HepG2 (cell line): ENCODE measurements around the gene CTNNA3. TPM values are rescaled to one million over a fixed set of nuclear protein-coding genes. Genes with fewer than 3 reads are reported as not detected.
A peak's percentile ranks its signal among the peaks of the same experiment; 100 is the strongest.

ENCODE experiments used
- BORCS8-MEF2B ChIP-seq: sonication (generic); formaldehyde crosslinking; IDR thresholded peaks from 2 replicates; pipeline ENCODE4 v1.8.0; 2022; ENCODE audit warnings: mild to moderate bottlenecking, missing genetic modification reagents
- CBX5 ChIP-seq: sonication (generic); formaldehyde crosslinking; IDR thresholded peaks from 2 replicates; pipeline ENCODE4 v1.4.0; 2020; ENCODE audit warnings: missing genetic modification reagents, borderline replicate concordance
- DPF2 ChIP-seq: sonication (generic); formaldehyde crosslinking; IDR thresholded peaks from 2 replicates; pipeline ENCODE4 v1.4.0; 2020; ENCODE audit warnings: mild to moderate bottlenecking, low read depth, missing genetic modification reagents, borderline replicate concordance
- FOXJ3 ChIP-seq: sonication (generic); formaldehyde crosslinking; IDR thresholded peaks from 2 replicates; pipeline ENCODE4 v1.4.0; 2020; ENCODE audit warnings: missing genetic modification reagents, mild to moderate bottlenecking, borderline replicate concordance
- POLR2G ChIP-seq: fragments of 200-400 bp; formaldehyde crosslinking; IDR thresholded peaks from 2 replicates; pipeline ENCODE4 v1.6.1; 2018; ENCODE audit warnings: mild to moderate bottlenecking, low read depth, low read length, moderate library complexity
- SOX6 ChIP-seq, 2 experiments: fragments of 450-650 bp in 1 of 2; sonication (generic) in 1 of 2; formaldehyde crosslinking in 1 of 2; IDR thresholded peaks; 2 replicates each; pipeline versions ENCODE4 v1.4.0 to v1.6.1; 2017 to 2020; ENCODE audit warnings: antibody characterized with exemption in 1 of 2, mild to moderate bottlenecking in 1 of 2, missing genetic modification reagents in 1 of 2
- SRY ChIP-seq: sonication (generic); formaldehyde crosslinking; IDR thresholded peaks from 2 replicates; pipeline ENCODE4 v1.8.0; 2022; ENCODE audit warnings: mild to moderate bottlenecking, missing genetic modification reagents
- ZNF253 ChIP-seq: sonication (generic); formaldehyde crosslinking; IDR thresholded peaks from 2 replicates; pipeline ENCODE4 v1.8.0; 2022; ENCODE audit warnings: mild to moderate bottlenecking, missing genetic modification reagents, borderline replicate concordance
- polyA plus RNA-seq, 8 experiments: library from polyadenylated mRNA; depleted of rRNA in 3 of 8; stranded (reverse) in 7 of 8; unstranded in 1 of 8; fragments of >200 nt; fragmentation: Illumina TruSeq in 4 of 8; extraction: Trizol in 4 of 8; gene quantifications; 2 replicates each; pipeline versions ENCODE4 v1.2.1 to v1.2.3, GENCODE V29; 2011 to 2016; ENCODE audit warnings: low read depth in 4 of 8, missing spikeins in 1 of 8, mixed read lengths in 1 of 8; ENCODE audit not compliant: insufficient read depth in 1 of 8
- total RNA-seq, 5 experiments: library from RNA; depleted of rRNA; stranded (reverse); fragments of >200 nt; fragmentation: Illumina TruSeq; extraction: Trizol; gene quantifications; 2 replicates each; pipeline ENCODE4 v1.2.3, GENCODE V29; 2016; ENCODE audit warnings: low read depth in 1 of 5
- TF ChIP-seq, protein P1 (sequence below): sonication (generic); formaldehyde crosslinking; IDR thresholded peaks from 2 replicates; pipeline ENCODE4 v1.4.0; 2020; ENCODE audit warnings: missing genetic modification reagents
- TF ChIP-seq, protein P2 (sequence below): sonication (generic); formaldehyde crosslinking; IDR thresholded peaks from 2 replicates; pipeline ENCODE4 v1.8.0; 2022; ENCODE audit warnings: missing genetic modification reagents, low read depth, mild to moderate bottlenecking, borderline replicate concordance
- TF ChIP-seq, protein P3 (sequence below): sonication (generic); formaldehyde crosslinking; IDR thresholded peaks from 2 replicates; pipeline ENCODE4 v1.5.1; 2020; ENCODE audit warnings: missing genetic modification reagents, mild to moderate bottlenecking, borderline replicate concordance
- TF ChIP-seq, protein P4 (sequence below): IDR thresholded peaks from 2 replicates; pipeline ENCODE4 v1.6.1; 2016; ENCODE audit warnings: control low read depth
- TF ChIP-seq, protein P5 (sequence below): sonication (generic); formaldehyde crosslinking; IDR thresholded peaks from 2 replicates; pipeline ENCODE4 v1.4.0; 2020; ENCODE audit warnings: mild to moderate bottlenecking, missing genetic modification reagents, borderline replicate concordance

The CTNNA3 gene
- total and polyA plus RNA-seq, 2 of the 13 experiments (the other 11 are each of a cell fraction or from before 2014, with no cell fraction given): not detected

DNA sequence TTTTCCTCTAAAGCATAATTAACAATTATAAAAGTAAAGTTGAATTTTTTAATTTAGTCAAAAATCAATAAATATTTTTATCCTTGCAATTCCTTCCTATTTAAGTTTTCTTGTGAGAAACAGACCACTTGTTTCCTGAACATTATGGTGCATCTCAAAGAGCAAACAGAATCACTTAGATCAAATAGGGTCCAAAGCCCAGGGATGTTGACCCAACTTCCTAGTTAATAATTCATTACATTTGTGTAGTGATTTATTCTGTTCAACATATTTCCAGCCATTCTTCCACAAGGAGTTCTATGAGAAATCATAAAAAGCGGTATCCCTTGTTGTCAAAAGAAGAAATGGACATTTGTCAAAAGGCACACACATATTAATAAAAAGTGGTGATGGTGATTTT lies 454.5 kb downstream of the CTNNA3 start (continued):
- TF ChIP-seq, protein P1, sequence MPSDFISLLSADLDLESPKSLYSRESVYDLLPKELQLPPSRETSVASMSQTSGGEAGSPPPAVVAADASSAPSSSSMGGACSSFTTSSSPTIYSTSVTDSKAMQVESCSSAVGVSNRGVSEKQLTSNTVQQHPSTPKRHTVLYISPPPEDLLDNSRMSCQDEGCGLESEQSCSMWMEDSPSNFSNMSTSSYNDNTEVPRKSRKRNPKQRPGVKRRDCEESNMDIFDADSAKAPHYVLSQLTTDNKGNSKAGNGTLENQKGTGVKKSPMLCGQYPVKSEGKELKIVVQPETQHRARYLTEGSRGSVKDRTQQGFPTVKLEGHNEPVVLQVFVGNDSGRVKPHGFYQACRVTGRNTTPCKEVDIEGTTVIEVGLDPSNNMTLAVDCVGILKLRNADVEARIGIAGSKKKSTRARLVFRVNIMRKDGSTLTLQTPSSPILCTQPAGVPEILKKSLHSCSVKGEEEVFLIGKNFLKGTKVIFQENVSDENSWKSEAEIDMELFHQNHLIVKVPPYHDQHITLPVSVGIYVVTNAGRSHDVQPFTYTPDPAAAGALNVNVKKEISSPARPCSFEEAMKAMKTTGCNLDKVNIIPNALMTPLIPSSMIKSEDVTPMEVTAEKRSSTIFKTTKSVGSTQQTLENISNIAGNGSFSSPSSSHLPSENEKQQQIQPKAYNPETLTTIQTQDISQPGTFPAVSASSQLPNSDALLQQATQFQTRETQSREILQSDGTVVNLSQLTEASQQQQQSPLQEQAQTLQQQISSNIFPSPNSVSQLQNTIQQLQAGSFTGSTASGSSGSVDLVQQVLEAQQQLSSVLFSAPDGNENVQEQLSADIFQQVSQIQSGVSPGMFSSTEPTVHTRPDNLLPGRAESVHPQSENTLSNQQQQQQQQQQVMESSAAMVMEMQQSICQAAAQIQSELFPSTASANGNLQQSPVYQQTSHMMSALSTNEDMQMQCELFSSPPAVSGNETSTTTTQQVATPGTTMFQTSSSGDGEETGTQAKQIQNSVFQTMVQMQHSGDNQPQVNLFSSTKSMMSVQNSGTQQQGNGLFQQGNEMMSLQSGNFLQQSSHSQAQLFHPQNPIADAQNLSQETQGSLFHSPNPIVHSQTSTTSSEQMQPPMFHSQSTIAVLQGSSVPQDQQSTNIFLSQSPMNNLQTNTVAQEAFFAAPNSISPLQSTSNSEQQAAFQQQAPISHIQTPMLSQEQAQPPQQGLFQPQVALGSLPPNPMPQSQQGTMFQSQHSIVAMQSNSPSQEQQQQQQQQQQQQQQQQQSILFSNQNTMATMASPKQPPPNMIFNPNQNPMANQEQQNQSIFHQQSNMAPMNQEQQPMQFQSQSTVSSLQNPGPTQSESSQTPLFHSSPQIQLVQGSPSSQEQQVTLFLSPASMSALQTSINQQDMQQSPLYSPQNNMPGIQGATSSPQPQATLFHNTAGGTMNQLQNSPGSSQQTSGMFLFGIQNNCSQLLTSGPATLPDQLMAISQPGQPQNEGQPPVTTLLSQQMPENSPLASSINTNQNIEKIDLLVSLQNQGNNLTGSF (CRISPR knock-in tag): no peak
- TF ChIP-seq, protein P2, sequence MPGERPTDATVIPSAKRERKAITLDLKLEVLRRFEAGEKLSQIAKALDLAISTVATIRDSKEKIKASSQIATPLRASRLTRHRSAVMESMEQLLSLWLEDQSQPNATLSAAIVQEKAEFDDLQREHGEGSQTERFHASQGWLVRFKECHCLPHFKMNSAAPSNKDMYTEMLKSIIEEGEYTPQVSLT (CRISPR knock-in tag): no peak
- no peak for TF ChIP-seq SOX6 (IDR thresholded peaks at IDR 0.05)
- no peak; the same call in 1 of the 2 replicates for TF ChIP-seq SOX6 (CRISPR knock-in tag; IDR thresholded peaks at IDR 0.05)
- TF ChIP-seq ZNF253 (CRISPR knock-in tag): no peak
- TF ChIP-seq, protein P3, sequence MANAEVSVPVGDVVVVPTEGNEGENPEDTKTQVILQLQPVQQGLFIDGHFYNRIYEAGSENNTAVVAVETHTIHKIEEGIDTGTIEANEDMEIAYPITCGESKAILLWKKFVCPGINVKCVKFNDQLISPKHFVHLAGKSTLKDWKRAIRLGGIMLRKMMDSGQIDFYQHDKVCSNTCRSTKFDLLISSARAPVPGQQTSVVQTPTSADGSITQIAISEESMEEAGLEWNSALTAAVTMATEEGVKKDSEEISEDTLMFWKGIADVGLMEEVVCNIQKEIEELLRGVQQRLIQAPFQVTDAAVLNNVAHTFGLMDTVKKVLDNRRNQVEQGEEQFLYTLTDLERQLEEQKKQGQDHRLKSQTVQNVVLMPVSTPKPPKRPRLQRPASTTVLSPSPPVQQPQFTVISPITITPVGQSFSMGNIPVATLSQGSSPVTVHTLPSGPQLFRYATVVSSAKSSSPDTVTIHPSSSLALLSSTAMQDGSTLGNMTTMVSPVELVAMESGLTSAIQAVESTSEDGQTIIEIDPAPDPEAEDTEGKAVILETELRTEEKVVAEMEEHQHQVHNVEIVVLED: no peak
- no peak for TF ChIP-seq BORCS8-MEF2B
- no peak for TF ChIP-seq DPF2
- TF ChIP-seq, protein P4, sequence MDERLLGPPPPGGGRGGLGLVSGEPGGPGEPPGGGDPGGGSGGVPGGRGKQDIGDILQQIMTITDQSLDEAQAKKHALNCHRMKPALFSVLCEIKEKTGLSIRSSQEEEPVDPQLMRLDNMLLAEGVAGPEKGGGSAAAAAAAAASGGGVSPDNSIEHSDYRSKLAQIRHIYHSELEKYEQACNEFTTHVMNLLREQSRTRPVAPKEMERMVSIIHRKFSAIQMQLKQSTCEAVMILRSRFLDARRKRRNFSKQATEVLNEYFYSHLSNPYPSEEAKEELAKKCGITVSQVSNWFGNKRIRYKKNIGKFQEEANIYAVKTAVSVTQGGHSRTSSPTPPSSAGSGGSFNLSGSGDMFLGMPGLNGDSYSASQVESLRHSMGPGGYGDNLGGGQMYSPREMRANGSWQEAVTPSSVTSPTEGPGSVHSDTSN (CRISPR knock-in tag): no peak
- TF ChIP-seq CBX5 (CRISPR knock-in tag): no peak
- no peak for TF ChIP-seq SRY (CRISPR knock-in tag)
- TF ChIP-seq, protein P5, sequence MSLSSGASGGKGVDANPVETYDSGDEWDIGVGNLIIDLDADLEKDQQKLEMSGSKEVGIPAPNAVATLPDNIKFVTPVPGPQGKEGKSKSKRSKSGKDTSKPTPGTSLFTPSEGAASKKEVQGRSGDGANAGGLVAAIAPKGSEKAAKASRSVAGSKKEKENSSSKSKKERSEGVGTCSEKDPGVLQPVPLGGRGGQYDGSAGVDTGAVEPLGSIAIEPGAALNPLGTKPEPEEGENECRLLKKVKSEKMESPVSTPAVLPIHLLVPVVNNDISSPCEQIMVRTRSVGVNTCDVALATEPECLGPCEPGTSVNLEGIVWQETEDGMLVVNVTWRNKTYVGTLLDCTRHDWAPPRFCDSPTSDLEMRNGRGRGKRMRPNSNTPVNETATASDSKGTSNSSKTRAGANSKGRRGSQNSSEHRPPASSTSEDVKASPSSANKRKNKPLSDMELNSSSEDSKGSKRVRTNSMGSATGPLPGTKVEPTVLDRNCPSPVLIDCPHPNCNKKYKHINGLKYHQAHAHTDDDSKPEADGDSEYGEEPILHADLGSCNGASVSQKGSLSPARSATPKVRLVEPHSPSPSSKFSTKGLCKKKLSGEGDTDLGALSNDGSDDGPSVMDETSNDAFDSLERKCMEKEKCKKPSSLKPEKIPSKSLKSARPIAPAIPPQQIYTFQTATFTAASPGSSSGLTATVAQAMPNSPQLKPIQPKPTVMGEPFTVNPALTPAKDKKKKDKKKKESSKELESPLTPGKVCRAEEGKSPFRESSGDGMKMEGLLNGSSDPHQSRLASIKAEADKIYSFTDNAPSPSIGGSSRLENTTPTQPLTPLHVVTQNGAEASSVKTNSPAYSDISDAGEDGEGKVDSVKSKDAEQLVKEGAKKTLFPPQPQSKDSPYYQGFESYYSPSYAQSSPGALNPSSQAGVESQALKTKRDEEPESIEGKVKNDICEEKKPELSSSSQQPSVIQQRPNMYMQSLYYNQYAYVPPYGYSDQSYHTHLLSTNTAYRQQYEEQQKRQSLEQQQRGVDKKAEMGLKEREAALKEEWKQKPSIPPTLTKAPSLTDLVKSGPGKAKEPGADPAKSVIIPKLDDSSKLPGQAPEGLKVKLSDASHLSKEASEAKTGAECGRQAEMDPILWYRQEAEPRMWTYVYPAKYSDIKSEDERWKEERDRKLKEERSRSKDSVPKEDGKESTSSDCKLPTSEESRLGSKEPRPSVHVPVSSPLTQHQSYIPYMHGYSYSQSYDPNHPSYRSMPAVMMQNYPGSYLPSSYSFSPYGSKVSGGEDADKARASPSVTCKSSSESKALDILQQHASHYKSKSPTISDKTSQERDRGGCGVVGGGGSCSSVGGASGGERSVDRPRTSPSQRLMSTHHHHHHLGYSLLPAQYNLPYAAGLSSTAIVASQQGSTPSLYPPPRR (CRISPR knock-in tag): no peak
- no peak for TF ChIP-seq POLR2G
- peak; percentile 43; the same call in 1 of the 2 replicates for TF ChIP-seq FOXJ3
